NT2/D1 (cell line): ENCODE data around the gene TMEM253.

ENCODE experiments used
- DNase-seq: peaks from one replicate; pipeline ENCODE4 v3.0.0-alpha.2; 2011; ENCODE audit warnings: low read depth, low spot score
- H3K27me3 ChIP-seq: 2 replicates; pipeline ENCODE4 v1.6.0; 2011; ENCODE audit warnings: mild to moderate bottlenecking; ENCODE audit not compliant: insufficient read length, insufficient read depth
- H3K36me3 ChIP-seq: 2 replicates; pipeline ENCODE4 v1.6.1; 2011; ENCODE audit warnings: mild to moderate bottlenecking, low read length, mixed read lengths; ENCODE audit not compliant: insufficient read depth, insufficient read length
- H3K4me1 ChIP-seq: 2 replicates; pipeline ENCODE4 v1.5.1; 2011; ENCODE audit not compliant: insufficient read depth, insufficient read length
- H3K4me3 ChIP-seq: 2 replicates; pipeline ENCODE4 v1.5.1; 2011; ENCODE audit warnings: low read depth; ENCODE audit not compliant: insufficient read length
- H3K9ac ChIP-seq: 2 replicates; pipeline ENCODE4 v1.6.0; 2011; ENCODE audit warnings: low read depth; ENCODE audit not compliant: insufficient read length
- H3K9me3 ChIP-seq: 2 replicates; pipeline ENCODE4 v1.5.1; 2011; ENCODE audit warnings: mild to moderate bottlenecking, low read length; ENCODE audit not compliant: insufficient read depth
- SUZ12 ChIP-seq: IDR thresholded peaks from 2 replicates; pipeline ENCODE4 v1.6.1; 2011; ENCODE audit not compliant: insufficient read length, insufficient read depth; ENCODE audit errors: extremely low read depth
- YY1 ChIP-seq: IDR thresholded peaks from 2 replicates; pipeline ENCODE4 v1.6.1; 2011; ENCODE audit not compliant: insufficient read length, insufficient read depth
- ZNF274 ChIP-seq: IDR thresholded peaks from 2 replicates; pipeline ENCODE4 v1.6.1; 2011; ENCODE audit warnings: mild to moderate bottlenecking, low read depth, low read length

TMEM253 gene

GRCh38 chr14:21100931-21101330, at the start of gene TMEM253:
Gene TMEM253, plus strand, starts transcription at chr14:21101066. Its CDS starts 278 bp downstream, at chr14:21101344.
- Histone ChIP-seq H3K36me3 (peaks cover 2% of the 10 kb centered on the region), H3K9ac (no peak within 1 kb of the TSS), H3K27me3 (no peaks in the 10 kb centered on the region), H3K4me1 (peaks cover 10% of the 10 kb centered on the region), H3K4me3 (no peak within 1 kb of the TSS), H3K9me3 (no peaks in the 10 kb centered on the region)
- TF ChIP-seq ZNF274 (no peak), SUZ12 (no peak), YY1 (no peak)
- DNase-seq: no peak

- no peaks in the 10 kb centered on the region for H3K4me1 ChIP-seq
- H3K9me3 ChIP-seq: no peaks in the 10 kb centered on the region
- no peaks in the 10 kb centered on the region for H3K36me3 ChIP-seq
- H3K4me3 ChIP-seq: no peak overlapping the region
- DNase-seq: no peak
- H3K27me3 ChIP-seq: no peaks in the 10 kb centered on the region
- TF ChIP-seq ZNF274 (no peak), SUZ12 (no peak), YY1 (no peak)
- H3K9ac ChIP-seq: no peak overlapping the region
These were observed 47.4 kb upstream of the TMEM253 start for GRCh38 chr14:21053184-21054122.

DNA sequence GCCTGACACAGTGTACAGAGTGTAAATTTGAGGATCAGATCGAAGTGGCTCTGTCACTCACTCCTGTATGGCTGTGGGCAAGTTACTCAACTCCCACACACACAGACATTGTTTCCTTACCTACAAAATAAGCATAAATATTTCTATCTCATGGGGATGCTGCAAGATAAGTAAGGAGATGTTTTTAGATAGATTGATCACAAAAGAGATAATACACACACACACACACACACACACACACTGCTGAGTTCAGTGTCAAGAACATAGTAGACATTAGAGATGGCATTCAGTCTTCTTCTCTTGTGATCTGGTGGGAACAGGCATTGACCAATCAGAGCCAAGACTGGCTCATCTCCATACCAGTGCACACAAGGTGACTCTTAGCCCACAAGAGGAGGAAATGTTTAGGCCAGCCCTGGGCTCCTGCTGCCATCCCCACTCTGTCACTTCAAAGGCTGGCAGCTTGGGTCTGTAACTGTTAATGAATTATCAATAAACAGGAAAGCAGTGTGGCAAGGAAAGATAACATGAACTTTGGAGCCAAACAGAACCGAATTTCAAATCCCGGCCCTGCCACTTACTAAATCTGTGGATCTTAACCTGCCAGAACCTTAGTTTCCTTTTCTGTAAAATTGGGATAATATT, 46.6 kb upstream of the TMEM253 start:
- TF ChIP-seq SUZ12 (no peak), ZNF274 (no peak), YY1 (no peak)

DNA sequence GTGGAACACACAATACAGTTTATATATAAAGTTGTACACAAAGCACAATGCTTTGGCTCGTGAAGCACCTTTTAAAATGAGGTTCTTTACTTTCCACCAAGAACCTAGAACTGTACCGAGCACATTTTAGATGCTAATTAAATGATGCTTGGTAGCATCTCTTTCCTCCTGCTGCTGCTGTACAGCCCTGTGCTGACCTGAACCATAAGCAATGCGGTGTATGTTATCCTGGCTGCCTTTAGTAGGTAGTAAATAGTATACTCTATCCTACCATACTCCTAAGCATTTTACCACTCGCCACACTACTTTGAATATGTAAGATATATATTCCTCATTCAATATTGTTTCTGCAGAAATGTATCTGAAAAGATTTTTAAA, 46.1 kb upstream of the TMEM253 start:
- Histone ChIP-seq H3K9ac (no peak overlapping the region), H3K9me3 (no peaks in the 10 kb centered on the region), H3K27me3 (no peaks in the 10 kb centered on the region), H3K36me3 (no peaks in the 10 kb centered on the region), H3K4me1 (no peaks in the 10 kb centered on the region), H3K4me3 (no peak overlapping the region)
- TF ChIP-seq ZNF274 (no peak), YY1 (no peak), SUZ12 (no peak)
- no peak for DNase-seq

More for the DNA sequence above, 46.6 kb upstream of the TMEM253 start:
- no peak overlapping the region for H3K9ac ChIP-seq
- no peaks in the 10 kb centered on the region for H3K9me3 ChIP-seq
- no peaks in the 10 kb centered on the region for H3K27me3 ChIP-seq
- no peak for DNase-seq
- H3K4me3 ChIP-seq: no peak overlapping the region
- H3K4me1 ChIP-seq: no peaks in the 10 kb centered on the region
- H3K36me3 ChIP-seq: no peaks in the 10 kb centered on the region

GRCh38 chr14:21055432-21056117, 45.3 kb upstream of the TMEM253 start:
- H3K36me3 ChIP-seq: no peaks in the 10 kb centered on the region
- TF ChIP-seq ZNF274: no peak
- no peaks in the 10 kb centered on the region for H3K9me3 ChIP-seq
- H3K27me3 ChIP-seq: no peaks in the 10 kb centered on the region
- DNase-seq: no peak
- no peak overlapping the region for H3K9ac ChIP-seq
- no peak overlapping the region for H3K4me3 ChIP-seq
- no peaks in the 10 kb centered on the region for H3K4me1 ChIP-seq

GRCh38 chr14:21056520-21057163, 44.2 kb upstream of the TMEM253 start:
- H3K36me3 ChIP-seq: no peaks in the 10 kb centered on the region
- no peaks in the 10 kb centered on the region for H3K27me3 ChIP-seq
- no peaks in the 10 kb centered on the region for H3K9me3 ChIP-seq
- H3K4me1 ChIP-seq: no peaks in the 10 kb centered on the region
- no peak overlapping the region for H3K4me3 ChIP-seq
- H3K9ac ChIP-seq: no peak overlapping the region
- no peak for DNase-seq
- TF ChIP-seq ZNF274 (no peak), YY1 (no peak), SUZ12 (no peak)
